GM18505 (cell line): ENCODE results near the gene ZNF358.

ENCODE experiments used
- ATAC-seq: cut with Tn5 transposase; IDR thresholded peaks from one replicate; pipeline ENCODE4 v1.9.1; 2021; ENCODE audit not compliant: unreplicated experiment
- POLR2A ChIP-seq: IDR thresholded peaks from 4 replicates; pipeline ENCODE4 v1.6.1; 2011; ENCODE audit warnings: borderline replicate concordance; ENCODE audit not compliant: insufficient read depth, insufficient read length; ENCODE audit errors: extremely low read depth

Gene ZNF358

GRCh38 chr19:7504684-7505083 is 11.2 kb upstream of the ZNF358 start:
- TF ChIP-seq POLR2A: no peak
- ATAC-seq: no peak

GRCh38 chr19:7505288-7505681 is 10.6 kb upstream of the ZNF358 start:
- ATAC-seq: no peak

GRCh38 chr19:7505682-7506384 is 10.1 kb upstream of the ZNF358 start:
- no peak for ATAC-seq
- TF ChIP-seq POLR2A: no peak

More at GRCh38 chr19:7505288-7505681, 10.6 kb upstream of the ZNF358 start:
- no peak for TF ChIP-seq POLR2A

- TF ChIP-seq POLR2A: no peak
- ATAC-seq: no peak
Observed at GRCh38 chr19:7506385-7507328, 9.2 kb upstream of the ZNF358 start.

- ATAC-seq: no peak
- no peak for TF ChIP-seq POLR2A
Observed at GRCh38 chr19:7507884-7508283, 8.0 kb upstream of the ZNF358 start.

- no peak for ATAC-seq
- TF ChIP-seq POLR2A: no peak
Observed at GRCh38 chr19:7509625-7510024, 6.3 kb upstream of the ZNF358 start.

- ATAC-seq: no peak
- no peak for TF ChIP-seq POLR2A
Observed at GRCh38 chr19:7512400-7512851, 3.5 kb upstream of the ZNF358 start.

GRCh38 chr19:7513809-7514642 is 1.9 kb upstream of the ZNF358 start:
- ATAC-seq: no peak
- TF ChIP-seq POLR2A: no peak

GRCh38 chr19:7515110-7515644 is 726 bp upstream of the ZNF358 start:
- no peak for TF ChIP-seq POLR2A
- ATAC-seq: no peak

- no peak for ATAC-seq
- TF ChIP-seq POLR2A: no peak
Observed at GRCh38 chr19:7516333-7516732, 430 bp downstream of the ZNF358 start.

- ATAC-seq: no peak
Observed at GRCh38 chr19:7516878-7517277, 975 bp downstream of the ZNF358 start.

GRCh38 chr19:7519361-7520130 is 3.6 kb downstream of the ZNF358 start:
- TF ChIP-seq POLR2A: no peak
- ATAC-seq: no peak

More at GRCh38 chr19:7516878-7517277, 975 bp downstream of the ZNF358 start:
- TF ChIP-seq POLR2A: no peak
